K562 (cell line): ENCODE measurements around the gene FES. TPM values are rescaled to one million over a fixed set of nuclear protein-coding genes. Genes with fewer than 3 reads are reported as not detected.

Experiments used
- CC2D1A ChIP-seq: fragments of 450-650 bp; IDR thresholded peaks from 2 replicates; pipeline ENCODE4 v1.6.1; 2017; ENCODE audit warnings: mild to moderate bottlenecking
- FOXP1 ChIP-seq: sonication (generic); formaldehyde crosslinking; IDR thresholded peaks from 2 replicates; pipeline ENCODE4 v1.8.0; 2022; ENCODE audit warnings: mild to moderate bottlenecking, missing genetic modification reagents
- HOXB6 ChIP-seq: fragments of 250-450 bp; sonication (Bioruptor Pico); IDR thresholded peaks from 2 replicates; pipeline ENCODE4 v1.5.1; 2022; ENCODE audit warnings: mild to moderate bottlenecking, borderline replicate concordance
- NONO ChIP-seq, 2 experiments: fragments of 200-400 bp in 1 of 2; fragments of 450-650 bp in 1 of 2; formaldehyde crosslinking in 1 of 2; IDR thresholded peaks; 2 replicates each; pipeline ENCODE4 v1.6.1; 2017; ENCODE audit warnings: low read depth in 2 of 2, mild to moderate bottlenecking in 2 of 2, moderate library complexity in 2 of 2, low read length in 1 of 2
- SMARCA4 ChIP-seq: fragments of 450-650 bp; IDR thresholded peaks from 2 replicates; pipeline ENCODE4 v1.6.1; 2016
- STAG1 ChIP-seq: sonication (generic); formaldehyde crosslinking; IDR thresholded peaks from 2 replicates; pipeline ENCODE4 v1.5.0; 2020; ENCODE audit warnings: missing genetic modification reagents, borderline replicate concordance
- SUPT5H ChIP-seq: fragments of 450-650 bp; IDR thresholded peaks from 2 replicates; pipeline ENCODE4 v1.6.1; 2016
- TBP ChIP-seq: optimal IDR thresholded peaks from 2 replicates; pipeline ENCODE3; 2011; ENCODE audit warnings: low read depth, low read length, improper control_type of control experiment
- ZNF23 ChIP-seq: fragments of 250-450 bp; sonication (Bioruptor Pico); IDR thresholded peaks from 2 replicates; pipeline ENCODE4 v1.4.0; 2020; ENCODE audit warnings: mild to moderate bottlenecking
- polyA plus RNA-seq, 8 experiments: library from polyadenylated mRNA; depleted of rRNA in 4 of 8; stranded (reverse) in 5 of 8; unstranded in 3 of 8; fragments of >200 nt; fragmentation: Nextera tagmentation in 2 of 8; fragmentation: Illumina TruSeq in 1 of 8; extraction: Ambion mirVana in 2 of 8; extraction: Trizol in 1 of 8; gene quantifications; 2 replicates each; pipeline versions ENCODE4 v1.2.1 to v1.2.3, GENCODE V29; 2011 to 2014; ENCODE audit warnings: inconsistent platforms in 1 of 8, missing spikeins in 1 of 8
- total RNA-seq, 7 experiments: library from RNA; depleted of rRNA in 6 of 7; stranded (reverse); fragments of >200 nt in 6 of 7; fragmentation: Illumina TruSeq in 2 of 7; extraction: Trizol in 2 of 7; gene quantifications; 2 replicates each; pipeline versions ENCODE4 v1.2.1 to v1.2.3, GENCODE V29; 2011 to 2021; ENCODE audit warnings: low replicate concordance in 1 of 7
- TF ChIP-seq, protein P1 (sequence below): fragments of 450-650 bp; IDR thresholded peaks from 2 replicates; pipeline ENCODE4 v1.6.1; 2018; ENCODE audit not compliant: partially characterized antibody
- TF ChIP-seq, protein P2 (sequence below): fragments of 200-800 bp; sonication (Bioruptor generic); IDR thresholded peaks from 2 replicates; pipeline ENCODE4 v1.6.1; 2016; ENCODE audit warnings: missing genetic modification characterization, missing compliant biosample characterization
- TF ChIP-seq, protein P3 (sequence below), 2 experiments: fragments of 450-650 bp in 1 of 2; sonication (generic) in 1 of 2; formaldehyde crosslinking in 1 of 2; IDR thresholded peaks in 1 of 2; conservative IDR thresholded peaks in 1 of 2; 2 replicates each; pipeline versions ENCODE4 v1.6.1 to v1.8.1; 2016 to 2023; ENCODE audit warnings: mild to moderate bottlenecking in 2 of 2, moderate library complexity in 2 of 2, inconsistent platforms in 1 of 2, missing genetic modification reagents in 1 of 2
- TF ChIP-seq, protein P4 (sequence below): fragments of 150-350 bp; conservative IDR thresholded peaks from 2 replicates; pipeline ENCODE4 v1.6.1; 2014; ENCODE audit warnings: low read length

Gene FES
- total and polyA plus RNA-seq, 9 of the 15 experiments (the other 6 are each of a cell fraction or from before 2014, with no cell fraction given): 0.38 to 2.6 (median 0.82) TPM

DNA sequence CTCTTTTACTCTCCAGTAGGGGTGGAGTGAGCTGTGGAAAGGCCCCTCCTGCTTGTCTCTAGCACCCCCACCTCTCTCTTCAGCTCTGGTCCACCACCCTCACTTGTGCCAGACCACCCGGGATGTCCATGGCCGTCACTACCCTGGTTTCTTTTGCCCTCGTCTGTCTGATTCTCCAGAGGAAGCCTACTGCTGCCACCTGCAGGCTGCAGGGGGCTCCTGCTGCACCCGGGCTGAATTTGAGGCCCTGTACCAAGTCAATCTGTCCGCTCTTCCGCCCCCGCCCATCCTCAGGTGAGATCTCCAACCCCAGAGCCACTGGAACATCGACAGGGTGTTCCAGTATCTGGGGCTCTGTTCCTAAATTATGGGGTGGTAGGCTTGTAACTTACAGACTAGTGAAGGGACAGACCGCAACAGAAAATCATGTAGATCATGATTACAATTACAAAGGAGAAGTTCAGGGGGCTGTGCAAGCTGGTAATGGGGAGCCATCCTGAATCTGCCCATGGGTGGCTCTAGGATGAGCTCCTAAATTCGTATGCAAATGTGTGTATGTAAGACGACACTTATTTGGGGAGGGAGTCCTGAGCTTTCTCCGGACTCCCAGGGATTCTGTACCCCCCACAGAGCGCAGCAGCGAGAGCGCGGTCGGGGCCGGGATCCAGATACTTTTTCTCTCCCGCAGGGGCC is 50.1 kb downstream of the FES start (continued):
- TF ChIP-seq, protein P1, sequence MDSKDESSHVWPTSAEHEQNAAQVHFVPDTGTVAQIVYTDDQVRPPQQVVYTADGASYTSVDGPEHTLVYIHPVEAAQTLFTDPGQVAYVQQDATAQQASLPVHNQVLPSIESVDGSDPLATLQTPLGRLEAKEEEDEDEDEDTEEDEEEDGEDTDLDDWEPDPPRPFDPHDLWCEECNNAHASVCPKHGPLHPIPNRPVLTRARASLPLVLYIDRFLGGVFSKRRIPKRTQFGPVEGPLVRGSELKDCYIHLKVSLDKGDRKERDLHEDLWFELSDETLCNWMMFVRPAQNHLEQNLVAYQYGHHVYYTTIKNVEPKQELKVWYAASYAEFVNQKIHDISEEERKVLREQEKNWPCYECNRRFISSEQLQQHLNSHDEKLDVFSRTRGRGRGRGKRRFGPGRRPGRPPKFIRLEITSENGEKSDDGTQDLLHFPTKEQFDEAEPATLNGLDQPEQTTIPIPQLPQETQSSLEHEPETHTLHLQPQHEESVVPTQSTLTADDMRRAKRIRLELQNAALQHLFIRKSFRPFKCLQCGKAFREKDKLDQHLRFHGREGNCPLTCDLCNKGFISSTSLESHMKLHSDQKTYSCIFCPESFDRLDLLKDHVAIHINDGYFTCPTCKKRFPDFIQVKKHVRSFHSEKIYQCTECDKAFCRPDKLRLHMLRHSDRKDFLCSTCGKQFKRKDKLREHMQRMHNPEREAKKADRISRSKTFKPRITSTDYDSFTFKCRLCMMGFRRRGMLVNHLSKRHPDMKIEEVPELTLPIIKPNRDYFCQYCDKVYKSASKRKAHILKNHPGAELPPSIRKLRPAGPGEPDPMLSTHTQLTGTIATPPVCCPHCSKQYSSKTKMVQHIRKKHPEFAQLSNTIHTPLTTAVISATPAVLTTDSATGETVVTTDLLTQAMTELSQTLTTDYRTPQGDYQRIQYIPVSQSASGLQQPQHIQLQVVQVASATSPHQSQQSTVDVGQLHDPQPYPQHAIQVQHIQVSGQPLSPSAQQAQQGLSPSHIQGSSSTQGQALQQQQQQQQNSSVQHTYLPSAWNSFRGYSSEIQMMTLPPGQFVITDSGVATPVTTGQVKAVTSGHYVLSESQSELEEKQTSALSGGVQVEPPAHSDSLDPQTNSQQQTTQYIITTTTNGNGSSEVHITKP: peak; percentile 31
- TF ChIP-seq STAG1 (CRISPR knock-in tag) (peak; percentile 78), CC2D1A (0 out of 2 replicates have a peak, but pooled peaks have one; percentile 46), FOXP1 (CRISPR knock-in tag) (peak; percentile 94), SUPT5H (no peak), NONO (IDR thresholded peaks at IDR 0.05; ENCODE audit: low read depth in 2 of 2, low read length in 1 of 2) (0 out of 4 replicates have a peak, but pooled peaks of 1 of the 2 experiments have one; percentile 34), SMARCA4 (0 out of 2 replicates have a peak, but pooled peaks have one; percentile 9), ZNF23 (CRISPR knock-in tag) (no peak), TBP (peak; percentile 33), HOXB6 (CRISPR knock-in tag) (no peak)
- TF ChIP-seq, protein P2, sequence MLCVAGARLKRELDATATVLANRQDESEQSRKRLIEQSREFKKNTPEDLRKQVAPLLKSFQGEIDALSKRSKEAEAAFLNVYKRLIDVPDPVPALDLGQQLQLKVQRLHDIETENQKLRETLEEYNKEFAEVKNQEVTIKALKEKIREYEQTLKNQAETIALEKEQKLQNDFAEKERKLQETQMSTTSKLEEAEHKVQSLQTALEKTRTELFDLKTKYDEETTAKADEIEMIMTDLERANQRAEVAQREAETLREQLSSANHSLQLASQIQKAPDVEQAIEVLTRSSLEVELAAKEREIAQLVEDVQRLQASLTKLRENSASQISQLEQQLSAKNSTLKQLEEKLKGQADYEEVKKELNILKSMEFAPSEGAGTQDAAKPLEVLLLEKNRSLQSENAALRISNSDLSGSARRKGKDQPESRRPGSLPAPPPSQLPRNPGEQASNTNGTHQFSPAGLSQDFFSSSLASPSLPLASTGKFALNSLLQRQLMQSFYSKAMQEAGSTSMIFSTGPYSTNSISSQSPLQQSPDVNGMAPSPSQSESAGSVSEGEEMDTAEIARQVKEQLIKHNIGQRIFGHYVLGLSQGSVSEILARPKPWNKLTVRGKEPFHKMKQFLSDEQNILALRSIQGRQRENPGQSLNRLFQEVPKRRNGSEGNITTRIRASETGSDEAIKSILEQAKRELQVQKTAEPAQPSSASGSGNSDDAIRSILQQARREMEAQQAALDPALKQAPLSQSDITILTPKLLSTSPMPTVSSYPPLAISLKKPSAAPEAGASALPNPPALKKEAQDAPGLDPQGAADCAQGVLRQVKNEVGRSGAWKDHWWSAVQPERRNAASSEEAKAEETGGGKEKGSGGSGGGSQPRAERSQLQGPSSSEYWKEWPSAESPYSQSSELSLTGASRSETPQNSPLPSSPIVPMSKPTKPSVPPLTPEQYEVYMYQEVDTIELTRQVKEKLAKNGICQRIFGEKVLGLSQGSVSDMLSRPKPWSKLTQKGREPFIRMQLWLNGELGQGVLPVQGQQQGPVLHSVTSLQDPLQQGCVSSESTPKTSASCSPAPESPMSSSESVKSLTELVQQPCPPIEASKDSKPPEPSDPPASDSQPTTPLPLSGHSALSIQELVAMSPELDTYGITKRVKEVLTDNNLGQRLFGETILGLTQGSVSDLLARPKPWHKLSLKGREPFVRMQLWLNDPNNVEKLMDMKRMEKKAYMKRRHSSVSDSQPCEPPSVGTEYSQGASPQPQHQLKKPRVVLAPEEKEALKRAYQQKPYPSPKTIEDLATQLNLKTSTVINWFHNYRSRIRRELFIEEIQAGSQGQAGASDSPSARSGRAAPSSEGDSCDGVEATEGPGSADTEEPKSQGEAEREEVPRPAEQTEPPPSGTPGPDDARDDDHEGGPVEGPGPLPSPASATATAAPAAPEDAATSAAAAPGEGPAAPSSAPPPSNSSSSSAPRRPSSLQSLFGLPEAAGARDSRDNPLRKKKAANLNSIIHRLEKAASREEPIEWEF (CRISPR knock-in tag): no peak
- TF ChIP-seq, protein P3, sequence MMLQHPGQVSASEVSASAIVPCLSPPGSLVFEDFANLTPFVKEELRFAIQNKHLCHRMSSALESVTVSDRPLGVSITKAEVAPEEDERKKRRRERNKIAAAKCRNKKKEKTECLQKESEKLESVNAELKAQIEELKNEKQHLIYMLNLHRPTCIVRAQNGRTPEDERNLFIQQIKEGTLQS (IDR thresholded peaks at IDR 0.05): no peak
- TF ChIP-seq, protein P3 (CRISPR knock-in tag; conservative IDR thresholded peaks at IDR 0.05): peak; percentile 17; the same call in 1 of the 2 replicates
- TF ChIP-seq, protein P4, sequence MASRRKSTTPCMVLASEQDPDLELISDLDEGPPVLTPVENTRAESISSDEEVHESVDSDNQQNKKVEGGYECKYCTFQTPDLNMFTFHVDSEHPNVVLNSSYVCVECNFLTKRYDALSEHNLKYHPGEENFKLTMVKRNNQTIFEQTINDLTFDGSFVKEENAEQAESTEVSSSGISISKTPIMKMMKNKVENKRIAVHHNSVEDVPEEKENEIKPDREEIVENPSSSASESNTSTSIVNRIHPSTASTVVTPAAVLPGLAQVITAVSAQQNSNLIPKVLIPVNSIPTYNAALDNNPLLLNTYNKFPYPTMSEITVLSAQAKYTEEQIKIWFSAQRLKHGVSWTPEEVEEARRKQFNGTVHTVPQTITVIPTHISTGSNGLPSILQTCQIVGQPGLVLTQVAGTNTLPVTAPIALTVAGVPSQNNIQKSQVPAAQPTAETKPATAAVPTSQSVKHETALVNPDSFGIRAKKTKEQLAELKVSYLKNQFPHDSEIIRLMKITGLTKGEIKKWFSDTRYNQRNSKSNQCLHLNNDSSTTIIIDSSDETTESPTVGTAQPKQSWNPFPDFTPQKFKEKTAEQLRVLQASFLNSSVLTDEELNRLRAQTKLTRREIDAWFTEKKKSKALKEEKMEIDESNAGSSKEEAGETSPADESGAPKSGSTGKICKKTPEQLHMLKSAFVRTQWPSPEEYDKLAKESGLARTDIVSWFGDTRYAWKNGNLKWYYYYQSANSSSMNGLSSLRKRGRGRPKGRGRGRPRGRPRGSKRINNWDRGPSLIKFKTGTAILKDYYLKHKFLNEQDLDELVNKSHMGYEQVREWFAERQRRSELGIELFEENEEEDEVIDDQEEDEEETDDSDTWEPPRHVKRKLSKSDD: no peak
